K562 (cell line): ENCODE measurements around the gene PSMD4. TPM values are rescaled to one million over a fixed set of nuclear protein-coding genes. Genes with fewer than 3 reads are reported as not detected.
A peak's percentile ranks its signal among the peaks of the same experiment; 100 is the strongest.

Experiments
- CHCHD3 ChIP-seq: fragments of 250-450 bp; sonication (Bioruptor Pico); IDR thresholded peaks from 2 replicates; pipeline ENCODE4 v2.1.2; 2022; ENCODE audit warnings: mild to moderate bottlenecking
- CREBBP ChIP-seq: IDR thresholded peaks from one replicate; pipeline ENCODE4 v1.6.1; 2012; ENCODE audit warnings: low read depth, mild to moderate bottlenecking, control low read depth, inconsistent platforms, low read length
- E2F6 ChIP-seq, 2 experiments: IDR thresholded peaks; 2 replicates each; pipeline ENCODE4 v1.6.1; 2011; ENCODE audit warnings: borderline replicate concordance in 1 of 2, control low read depth in 1 of 2, low read depth in 1 of 2, low read length in 1 of 2, mild to moderate bottlenecking in 1 of 2, mixed read lengths in 1 of 2, moderate library complexity in 1 of 2; ENCODE audit not compliant: insufficient read depth in 1 of 2, insufficient read length in 1 of 2, poor library complexity in 1 of 2, severe bottlenecking in 1 of 2; ENCODE audit errors: extremely low read depth in 1 of 2
- GATAD2B ChIP-seq: fragments of 450-650 bp; IDR thresholded peaks from 2 replicates; pipeline ENCODE4 v1.6.1; 2017; ENCODE audit warnings: mild to moderate bottlenecking, borderline replicate concordance
- HNRNPL ChIP-seq: fragments of 200-400 bp; formaldehyde crosslinking; IDR thresholded peaks from 2 replicates; pipeline ENCODE4 v1.6.1; 2017; ENCODE audit warnings: low read depth, mild to moderate bottlenecking, low read length
- HSF4 ChIP-seq: fragments of 250-450 bp; sonication (Bioruptor Pico); IDR thresholded peaks from 2 replicates; pipeline ENCODE4 v2.1.2; 2022; ENCODE audit warnings: mild to moderate bottlenecking, moderate library complexity, borderline replicate concordance
- IRF2 ChIP-seq: sonication (generic); formaldehyde crosslinking; IDR thresholded peaks from 2 replicates; pipeline ENCODE4 v1.8.1; 2022; ENCODE audit warnings: mild to moderate bottlenecking, missing genetic modification reagents
- KAT7 ChIP-seq: sonication (generic); formaldehyde crosslinking; IDR thresholded peaks from 2 replicates; pipeline ENCODE4 v1.8.0; 2022; ENCODE audit warnings: missing genetic modification reagents, mild to moderate bottlenecking, borderline replicate concordance
- KAT8 ChIP-seq: fragments of 450-650 bp; IDR thresholded peaks from 2 replicates; pipeline ENCODE4 v1.6.1; 2016; ENCODE audit warnings: low read depth, mild to moderate bottlenecking
- RBBP5 ChIP-seq: fragments of 200-600 bp; sonication (generic); IDR thresholded peaks from 2 replicates; pipeline ENCODE4 v1.6.1; 2012; ENCODE audit warnings: borderline replicate concordance, mild to moderate bottlenecking, low read length, control low read depth, inconsistent platforms; ENCODE audit not compliant: insufficient read depth, poor library complexity, severe bottlenecking
- RBM25 ChIP-seq: fragments of 200-400 bp; formaldehyde crosslinking; IDR thresholded peaks from 2 replicates; pipeline ENCODE4 v1.6.1; 2018; ENCODE audit warnings: low read length, low read depth, moderate library complexity; ENCODE audit not compliant: severe bottlenecking
- TEAD4 ChIP-seq, 2 experiments: sonication (generic) in 1 of 2; formaldehyde crosslinking in 1 of 2; IDR thresholded peaks; 2 replicates each; pipeline versions ENCODE4 v1.6.1 to v1.8.0; 2012 to 2022; ENCODE audit warnings: borderline replicate concordance in 1 of 2, inconsistent platforms in 1 of 2, low read length in 1 of 2, mild to moderate bottlenecking in 1 of 2, missing genetic modification reagents in 1 of 2
- ZBTB7A ChIP-seq: IDR thresholded peaks from 2 replicates; pipeline ENCODE4 v1.6.1; 2011; ENCODE audit warnings: low read depth, mild to moderate bottlenecking, low read length, moderate library complexity, borderline replicate concordance; ENCODE audit not compliant: control insufficient read depth
- ZNF232 ChIP-seq: sonication (generic); formaldehyde crosslinking; IDR thresholded peaks from 2 replicates; pipeline ENCODE4 v1.8.0; 2022; ENCODE audit warnings: mild to moderate bottlenecking, missing genetic modification reagents
- ZNF407 ChIP-seq: fragments of 450-650 bp; IDR thresholded peaks from 2 replicates; pipeline ENCODE4 v1.6.1; 2016; ENCODE audit warnings: low read depth
- ZNF436 ChIP-seq: fragments of 250-450, 450-650 bp; sonication (Bioruptor Pico); formaldehyde crosslinking; IDR thresholded peaks from 2 replicates; pipeline ENCODE4 v1.7.0; 2020; ENCODE audit warnings: mild to moderate bottlenecking
- ZSCAN29 ChIP-seq: fragments of 450-650 bp; IDR thresholded peaks from 2 replicates; pipeline ENCODE4 v1.6.1; 2017
- polyA plus RNA-seq, 8 experiments: library from polyadenylated mRNA; depleted of rRNA in 4 of 8; stranded (reverse) in 5 of 8; unstranded in 3 of 8; fragments of >200 nt; fragmentation: Nextera tagmentation in 2 of 8; fragmentation: Illumina TruSeq in 1 of 8; extraction: Ambion mirVana in 2 of 8; extraction: Trizol in 1 of 8; gene quantifications; 2 replicates each; pipeline versions ENCODE4 v1.2.1 to v1.2.3, GENCODE V29; 2011 to 2014; ENCODE audit warnings: inconsistent platforms in 1 of 8, missing spikeins in 1 of 8
- total RNA-seq, 7 experiments: library from RNA; depleted of rRNA in 6 of 7; stranded (reverse); fragments of >200 nt in 6 of 7; fragmentation: Illumina TruSeq in 2 of 7; extraction: Trizol in 2 of 7; gene quantifications; 2 replicates each; pipeline versions ENCODE4 v1.2.1 to v1.2.3, GENCODE V29; 2011 to 2021; ENCODE audit warnings: low replicate concordance in 1 of 7

The PSMD4 gene
- total and polyA plus RNA-seq, 9 of the 15 experiments (the other 6 are each of a cell fraction or from before 2014, with no cell fraction given): 194 to 353 (median 295) TPM

- TF ChIP-seq ZNF407 (no peak), GATAD2B (no peak), ZSCAN29 (no peak), RBBP5 (peak; percentile 48), ZBTB7A (peak; percentile 53), RBM25 (no peak), ZNF232 (CRISPR knock-in tag) (0 out of 2 replicates have a peak, but pooled peaks have one; percentile 42), HSF4 (CRISPR knock-in tag) (no peak), KAT7 (CRISPR knock-in tag) (no peak; the same call in 1 of the 2 replicates), ZNF436 (CRISPR knock-in tag) (no peak), CHCHD3 (CRISPR knock-in tag) (no peak), E2F6 (IDR thresholded peaks at IDR 0.05; ENCODE audit: borderline replicate concordance in 1 of 2, extremely low read depth in 1 of 2, insufficient read depth in 1 of 2, insufficient read length in 1 of 2, low read depth in 1 of 2, low read length in 1 of 2, poor library complexity in 1 of 2, severe bottlenecking in 1 of 2) (peak; percentile 95 to 98), HNRNPL (no peak), IRF2 (CRISPR knock-in tag) (no peak), TEAD4 (IDR thresholded peaks at IDR 0.05; ENCODE audit: low read length) (no peak; the same call in 1 of the 2 replicates), TEAD4 (CRISPR knock-in tag; IDR thresholded peaks at IDR 0.05; ENCODE audit: borderline replicate concordance) (no peak), CREBBP (no peak), KAT8 (no peak)
Observed at GRCh38 chr1:151281225-151281968, 26.9 kb downstream of the PSMD4 start (continued).
